HepG2 (cell line): Measurements from ENCODE around the gene TBCB. TPM values are rescaled to one million over a fixed set of nuclear protein-coding genes. Genes with fewer than 3 reads are reported as not detected.

ENCODE experiments used
- ATAC-seq: fragments of 200-7000 bp; cut with Tn5 transposase; 3 replicates; pipeline ENCODE4 v1.9.1; 2020; ENCODE audit warnings: mild to moderate bottlenecking, moderate library complexity
- BruUV-seq: library from RNA; stranded (reverse); fragments of 400-500 nt; replicated peaks from 2 replicates; lab custom pipeline; 2021; lab: Mats Ljungman, UMichigan
- CTCF ChIA-PET: fragments of 300-600 bp; formaldehyde crosslinking; extraction: SDS; loops from one replicate; lab custom pipeline; 2021; ENCODE audit warnings: low total read pairs, inconsistent platforms, low intra/inter-chr PET ratio; lab: Yijun Ruan, JAX
- POLR2A ChIA-PET: fragments of 350-600 bp; sonication (Branson Sonifier 250); formaldehyde crosslinking; loops from one replicate; lab custom pipeline; 2020; ENCODE audit warnings: antibody characterized with exemption, inconsistent platforms; lab: Yijun Ruan, JAX
- DNase-seq: peaks from one replicate; pipeline ENCODE4 v3.0.0-alpha.2; 2015; ENCODE audit warnings: low spot score
- FAIRE-seq: peaks from 3 replicates; lab custom pipeline; 2011; peaks lifted over from hg19 to GRCh38; lab: Jason Lieb, UNC
- H2AFZ ChIP-seq: one replicate; pipeline ENCODE4 v1.6.1; 2011; ENCODE audit warnings: low read length, inconsistent platforms
- H3K27ac ChIP-seq: fragments of 300-600 bp; 3 replicates; pipeline ENCODE4 v1.8.0; 2011; ENCODE audit warnings: mixed run types, mild to moderate bottlenecking, mixed read lengths, low read length, inconsistent platforms; ENCODE audit not compliant: insufficient read depth; ENCODE audit errors: extremely low read length
- H3K27me3 ChIP-seq, 2 experiments: fragments of 200-600 bp in 1 of 2; 2 replicates in 1 of 2; 3 replicates in 1 of 2; pipeline versions ENCODE4 v1.6.0 to v1.8.0; 2011; ENCODE audit warnings: low read length in 2 of 2, mild to moderate bottlenecking in 2 of 2, moderate library complexity in 2 of 2, inconsistent platforms in 1 of 2; ENCODE audit not compliant: insufficient read depth in 2 of 2, control insufficient read depth in 1 of 2
- H3K36me3 ChIP-seq, 2 experiments: fragments of 200-600 bp in 1 of 2; replicated peaks in 1 of 2; 2 replicates in 1 of 2; 3 replicates in 1 of 2; pipeline versions ENCODE4 v1.5.1 to v1.8.0; 2011; ENCODE audit warnings: low read length in 2 of 2, inconsistent platforms in 1 of 2; ENCODE audit not compliant: insufficient read depth in 2 of 2, control insufficient read depth in 1 of 2
- H3K4me1 ChIP-seq: 2 replicates; pipeline ENCODE4 v1.5.1; 2012; ENCODE audit warnings: low read length, inconsistent platforms; ENCODE audit not compliant: insufficient read depth
- H3K4me2 ChIP-seq: 2 replicates; pipeline ENCODE4 v1.6.0; 2011; ENCODE audit warnings: low read depth, low read length, inconsistent platforms
- H3K4me3 ChIP-seq, 3 experiments: fragments of 200-600 bp in 1 of 3; sonication (generic), shearing (Covaris generic) in 1 of 3; replicated peaks in 1 of 3; 2 replicates each; pipeline ENCODE4 v1.5.1; 2011 to 2016; ENCODE audit warnings: low read length in 3 of 3, inconsistent platforms in 2 of 3, low read depth in 2 of 3, mild to moderate bottlenecking in 2 of 3, control low read depth in 1 of 3, mixed read lengths in 1 of 3; ENCODE audit not compliant: insufficient read depth in 1 of 3
- H3K79me2 ChIP-seq: one replicate; pipeline ENCODE4 v1.6.1; 2011; ENCODE audit warnings: low read length, inconsistent platforms; ENCODE audit not compliant: insufficient read depth
- H3K9ac ChIP-seq: 2 replicates; pipeline ENCODE4 v1.6.0; 2011; ENCODE audit warnings: mild to moderate bottlenecking, low read depth, low read length, inconsistent platforms; ENCODE audit not compliant: insufficient read depth
- H3K9me3 ChIP-seq: 2 replicates; pipeline ENCODE4 v1.5.1; 2012; ENCODE audit warnings: mild to moderate bottlenecking, low read length
- H4K20me1 ChIP-seq: 2 replicates; pipeline ENCODE4 v1.6.0; 2011; ENCODE audit warnings: inconsistent platforms, mild to moderate bottlenecking, low read length, moderate library complexity; ENCODE audit not compliant: insufficient read depth
- BATF2 ChIP-seq: sonication (generic); formaldehyde crosslinking; IDR thresholded peaks from 2 replicates; pipeline ENCODE4 v1.8.0; 2022; ENCODE audit warnings: mild to moderate bottlenecking, missing genetic modification reagents, moderate library complexity
- FOXJ3 ChIP-seq: sonication (generic); formaldehyde crosslinking; IDR thresholded peaks from 2 replicates; pipeline ENCODE4 v1.4.0; 2020; ENCODE audit warnings: missing genetic modification reagents, mild to moderate bottlenecking, borderline replicate concordance
- KLF9 ChIP-seq: IDR thresholded peaks from 2 replicates; pipeline ENCODE4 v1.6.1; 2016; ENCODE audit warnings: low read depth
- SAP130 ChIP-seq: IDR thresholded peaks from 2 replicates; pipeline ENCODE4 v1.6.1; 2016; ENCODE audit warnings: low read depth
- SP1 ChIP-seq, 2 experiments: fragments of 450-650 bp in 1 of 2; sonication (generic) in 1 of 2; formaldehyde crosslinking in 1 of 2; IDR thresholded peaks; 2 replicates each; pipeline versions ENCODE4 v1.4.0 to v1.6.1; 2016 to 2020; ENCODE audit warnings: missing genetic modification reagents in 1 of 2
- SP4 ChIP-seq: sonication (generic); formaldehyde crosslinking; IDR thresholded peaks from 2 replicates; pipeline ENCODE4 v1.8.1; 2023; ENCODE audit warnings: mild to moderate bottlenecking, missing genetic modification reagents
- SPEN ChIP-seq: sonication (generic); formaldehyde crosslinking; IDR thresholded peaks from 2 replicates; pipeline ENCODE4 v1.5.1; 2020; ENCODE audit warnings: low read depth, mild to moderate bottlenecking, missing genetic modification reagents
- YY1 ChIP-seq: IDR thresholded peaks from 2 replicates; pipeline ENCODE4 v1.6.1; 2011; ENCODE audit warnings: low read length, low read depth, moderate library complexity, mild to moderate bottlenecking; ENCODE audit not compliant: insufficient read depth, insufficient replicate concordance
- ZFP91 ChIP-seq: sonication (generic); formaldehyde crosslinking; IDR thresholded peaks from 2 replicates; pipeline ENCODE4 v1.9.0; 2022; ENCODE audit warnings: missing genetic modification reagents, mild to moderate bottlenecking, borderline replicate concordance
- ZNF256 ChIP-seq: sonication (generic); formaldehyde crosslinking; conservative IDR thresholded peaks from 2 replicates; pipeline ENCODE4 v1.4.0; 2020; ENCODE audit warnings: missing genetic modification reagents
- ZNF557 ChIP-seq: sonication (generic); formaldehyde crosslinking; IDR thresholded peaks from 2 replicates; pipeline ENCODE4 v1.4.0; 2020; ENCODE audit warnings: missing genetic modification reagents
- WGBS: methylation state at CpG from one replicate; pipeline ENCODE4 v1.1.6; 2017; ENCODE audit warnings: low lambda C conversion rate; 5-methylcytosine and 5-hydroxymethylcytosine counted together
- in situ Hi-C: cut with HindIII; loops from 2 replicates; pipeline ENCODE4 v1.10.0; 2017; ENCODE audit warnings: low pct_unique_long_range_greater_than_20kb; ENCODE audit not compliant: extremely low pct_ligation_motif_present
- intact Hi-C: fragments of 100-400 bp; cut with micrococcal nuclease; formaldehyde crosslinking; loops from one replicate; pipeline ENCODE4 v1.10.0; 2022; ENCODE audit not compliant: unreplicated experiment
- polyA plus RNA-seq, 8 experiments: library from polyadenylated mRNA; depleted of rRNA in 3 of 8; stranded (reverse) in 7 of 8; unstranded in 1 of 8; fragments of >200 nt; fragmentation: Illumina TruSeq in 4 of 8; extraction: Trizol in 4 of 8; gene quantifications; 2 replicates each; pipeline versions ENCODE4 v1.2.1 to v1.2.3, GENCODE V29; 2011 to 2016; ENCODE audit warnings: low read depth in 4 of 8, missing spikeins in 1 of 8, mixed read lengths in 1 of 8; ENCODE audit not compliant: insufficient read depth in 1 of 8
- total RNA-seq, 5 experiments: library from RNA; depleted of rRNA; stranded (reverse); fragments of >200 nt; fragmentation: Illumina TruSeq; extraction: Trizol; gene quantifications; 2 replicates each; pipeline ENCODE4 v1.2.3, GENCODE V29; 2016; ENCODE audit warnings: low read depth in 1 of 5
- TF ChIP-seq, protein P1 (sequence below): IDR thresholded peaks from 2 replicates; pipeline ENCODE4 v1.6.1; 2016; ENCODE audit warnings: missing genetic modification reagents, missing compliant biosample characterization
- TF ChIP-seq, protein P2 (sequence below): sonication (generic); formaldehyde crosslinking; IDR thresholded peaks from 2 replicates; pipeline ENCODE4 v1.5.0; 2020; ENCODE audit warnings: mild to moderate bottlenecking, missing genetic modification reagents, borderline replicate concordance
- TF ChIP-seq, protein P3 (sequence below): sonication (generic); formaldehyde crosslinking; conservative IDR thresholded peaks from 2 replicates; pipeline ENCODE4 v1.8.0; 2022; ENCODE audit warnings: mild to moderate bottlenecking, moderate library complexity, missing genetic modification reagents

Gene TBCB
- total and polyA plus RNA-seq, 2 of the 13 experiments (the other 11 are each of a cell fraction or from before 2014, with no cell fraction given) = 271 to 276 TPM

GRCh38 chr19:36141039-36141927, 26.0 kb downstream of the TBCB start:
- ChIA-PET POLR2A (interaction anchor here (2.0 kb wide), 3 partner anchors 13 to 26 kb away, joined by 11 to 51 read pairs (median 14); partner anchors contain the start of genes POLR2I and TBCB), CTCF (no interaction called here)
- H3K27me3 ChIP-seq = no peaks in the 10 kb centered on the region; a peak in 1 of 5 replicates
- H3K79me2 ChIP-seq = peaks cover 16% of the 10 kb centered on the region
- peak; percentile 73 for DNase-seq
- H4K20me1 ChIP-seq = peaks cover 8% of the 10 kb centered on the region
- peak overlapping the region; percentile 99; the same call in 1 of the 2 replicates for H3K9ac ChIP-seq
- H3K36me3 ChIP-seq = peaks cover 17 to 27% of the 10 kb centered on the region in 2 experiments
- FAIRE-seq = peak; percentile 56
- BruUV-seq = no TSS peak
- H3K4me3 ChIP-seq = peak overlapping the region; percentile 79 to 100 (median 98); a peak in 5 of 6 replicates
- ATAC-seq = peak; percentile 54
- H3K4me2 ChIP-seq = peak overlapping the region; percentile 69
- 42% methylated on average over 24 of the region's 42 CpGs for WGBS
- no peaks in the 10 kb centered on the region for H3K9me3 ChIP-seq
- in situ Hi-C loops (no loop called here), intact Hi-C loops (loop anchor here (2.0 kb wide), 1 partner anchor 14 kb away; no protein-coding TSS in a partner anchor)
- peaks cover 18% of the 10 kb centered on the region for H3K4me1 ChIP-seq
- H3K27ac ChIP-seq = no peak overlapping the region
- H2AFZ ChIP-seq = no peak overlapping the region
- TF ChIP-seq ZNF557 (CRISPR knock-in tag) (no peak), SP1 (IDR thresholded peaks at IDR 0.05) (no peak), SP1 (CRISPR knock-in tag; IDR thresholded peaks at IDR 0.05) (peak; percentile 29; the same call in 1 of the 2 replicates), BATF2 (no peak), KLF9 (CRISPR knock-in tag) (no peak), SAP130 (peak; percentile 0; the same call in 1 of the 2 replicates), FOXJ3 (CRISPR knock-in tag) (no peak), SP4 (CRISPR knock-in tag) (peak; percentile 58; the same call in 1 of the 2 replicates), YY1 (peak; percentile 47), SPEN (peak; percentile 21; the same call in 1 of the 2 replicates), ZNF256 (no peak), ZFP91 (CRISPR knock-in tag) (no peak)
- TF ChIP-seq, protein P1, sequence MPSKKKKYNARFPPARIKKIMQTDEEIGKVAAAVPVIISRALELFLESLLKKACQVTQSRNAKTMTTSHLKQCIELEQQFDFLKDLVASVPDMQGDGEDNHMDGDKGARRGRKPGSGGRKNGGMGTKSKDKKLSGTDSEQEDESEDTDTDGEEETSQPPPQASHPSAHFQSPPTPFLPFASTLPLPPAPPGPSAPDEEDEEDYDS (CRISPR knock-in tag) = peak; percentile 90
- TF ChIP-seq, protein P2, sequence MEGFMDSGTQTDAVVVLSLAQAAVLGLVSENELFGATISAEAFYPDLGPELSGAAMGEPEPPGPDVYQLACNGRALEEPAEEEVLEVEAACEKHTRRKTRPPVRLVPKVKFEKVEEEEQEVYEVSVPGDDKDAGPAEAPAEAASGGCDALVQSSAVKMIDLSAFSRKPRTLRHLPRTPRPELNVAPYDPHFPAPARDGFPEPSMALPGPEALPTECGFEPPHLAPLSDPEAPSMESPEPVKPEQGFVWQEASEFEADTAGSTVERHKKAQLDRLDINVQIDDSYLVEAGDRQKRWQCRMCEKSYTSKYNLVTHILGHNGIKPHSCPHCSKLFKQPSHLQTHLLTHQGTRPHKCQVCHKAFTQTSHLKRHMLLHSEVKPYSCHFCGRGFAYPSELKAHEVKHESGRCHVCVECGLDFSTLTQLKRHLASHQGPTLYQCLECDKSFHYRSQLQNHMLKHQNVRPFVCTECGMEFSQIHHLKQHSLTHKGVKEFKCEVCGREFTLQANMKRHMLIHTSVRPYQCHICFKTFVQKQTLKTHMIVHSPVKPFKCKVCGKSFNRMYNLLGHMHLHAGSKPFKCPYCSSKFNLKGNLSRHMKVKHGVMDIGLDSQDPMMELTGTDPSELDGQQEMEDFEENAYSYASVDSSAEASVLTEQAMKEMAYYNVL (CRISPR knock-in tag) = no peak
- TF ChIP-seq, protein P3, sequence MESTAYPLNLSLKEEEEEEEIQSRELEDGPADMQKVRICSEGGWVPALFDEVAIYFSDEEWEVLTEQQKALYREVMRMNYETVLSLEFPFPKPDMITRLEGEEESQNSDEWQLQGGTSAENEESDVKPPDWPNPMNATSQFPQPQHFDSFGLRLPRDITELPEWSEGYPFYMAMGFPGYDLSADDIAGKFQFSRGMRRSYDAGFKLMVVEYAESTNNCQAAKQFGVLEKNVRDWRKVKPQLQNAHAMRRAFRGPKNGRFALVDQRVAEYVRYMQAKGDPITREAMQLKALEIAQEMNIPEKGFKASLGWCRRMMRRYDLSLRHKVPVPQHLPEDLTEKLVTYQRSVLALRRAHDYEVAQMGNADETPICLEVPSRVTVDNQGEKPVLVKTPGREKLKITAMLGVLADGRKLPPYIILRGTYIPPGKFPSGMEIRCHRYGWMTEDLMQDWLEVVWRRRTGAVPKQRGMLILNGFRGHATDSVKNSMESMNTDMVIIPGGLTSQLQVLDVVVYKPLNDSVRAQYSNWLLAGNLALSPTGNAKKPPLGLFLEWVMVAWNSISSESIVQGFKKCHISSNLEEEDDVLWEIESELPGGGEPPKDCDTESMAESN (CRISPR knock-in tag) = no peak
